Fibroblast of gingiva (primary cell): ENCODE data around the gene JMJD8.

Experiments used
- DNase-seq: peaks from one replicate; pipeline ENCODE4 v3.0.0-alpha.2; 2011; ENCODE audit warnings: low read depth

Gene JMJD8

DNA sequence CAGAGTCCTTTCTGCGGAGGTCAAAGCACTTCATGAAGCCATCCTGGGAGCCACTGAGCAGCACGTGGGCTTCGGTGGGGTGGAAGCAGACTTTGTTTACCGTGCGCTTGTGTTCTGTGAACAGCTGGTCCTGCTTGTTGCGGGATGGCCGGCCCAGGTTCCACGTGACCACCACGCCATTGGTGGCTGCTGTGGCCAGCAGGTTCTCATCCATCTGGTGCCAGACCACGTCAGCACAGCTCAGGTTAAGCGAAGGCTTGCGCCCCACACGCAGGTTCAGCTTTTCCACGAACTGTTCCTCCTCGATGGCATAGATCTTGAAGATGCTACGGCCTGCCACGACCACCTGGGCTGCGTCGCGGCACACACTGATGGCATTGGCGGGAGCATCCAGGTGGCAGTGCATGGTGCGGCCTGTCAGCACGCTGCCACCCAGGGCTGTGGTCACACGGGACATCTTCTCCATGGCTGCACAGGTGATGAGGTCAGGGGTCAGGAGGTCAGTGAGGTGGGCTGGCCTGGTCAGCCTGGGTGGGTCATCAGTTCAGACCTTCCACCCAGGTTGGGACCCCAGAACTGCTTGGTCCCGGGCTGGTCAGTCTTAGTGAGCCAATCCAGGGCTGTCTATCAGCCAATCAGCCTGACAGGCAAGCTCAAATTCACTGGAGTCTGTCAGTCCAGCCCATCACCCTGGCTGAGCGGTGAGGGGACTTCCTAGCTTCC, 5.2 kb upstream of the JMJD8 start:
- no peak for DNase-seq

DNA sequence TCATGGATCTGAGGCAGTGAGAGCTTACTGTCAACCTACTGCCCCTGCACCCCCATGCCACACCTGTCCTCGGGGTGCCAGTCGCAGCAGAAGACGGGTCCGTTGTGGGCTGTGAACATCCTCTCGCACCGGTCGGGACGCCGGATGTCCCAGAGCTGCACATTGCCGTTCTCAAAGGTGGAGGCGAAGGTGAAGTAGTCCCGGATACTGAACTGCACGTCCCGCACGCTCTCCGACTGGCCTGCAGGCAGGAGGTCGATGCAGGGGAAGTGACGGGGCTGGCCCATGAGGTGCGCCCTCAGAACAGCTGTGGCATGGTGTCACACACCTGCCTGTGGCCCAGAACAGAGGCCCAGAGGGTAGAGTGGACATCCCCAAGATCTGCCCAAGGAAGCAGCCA, 3.4 kb upstream of the JMJD8 start:
- DNase-seq, result no peak

DNA sequence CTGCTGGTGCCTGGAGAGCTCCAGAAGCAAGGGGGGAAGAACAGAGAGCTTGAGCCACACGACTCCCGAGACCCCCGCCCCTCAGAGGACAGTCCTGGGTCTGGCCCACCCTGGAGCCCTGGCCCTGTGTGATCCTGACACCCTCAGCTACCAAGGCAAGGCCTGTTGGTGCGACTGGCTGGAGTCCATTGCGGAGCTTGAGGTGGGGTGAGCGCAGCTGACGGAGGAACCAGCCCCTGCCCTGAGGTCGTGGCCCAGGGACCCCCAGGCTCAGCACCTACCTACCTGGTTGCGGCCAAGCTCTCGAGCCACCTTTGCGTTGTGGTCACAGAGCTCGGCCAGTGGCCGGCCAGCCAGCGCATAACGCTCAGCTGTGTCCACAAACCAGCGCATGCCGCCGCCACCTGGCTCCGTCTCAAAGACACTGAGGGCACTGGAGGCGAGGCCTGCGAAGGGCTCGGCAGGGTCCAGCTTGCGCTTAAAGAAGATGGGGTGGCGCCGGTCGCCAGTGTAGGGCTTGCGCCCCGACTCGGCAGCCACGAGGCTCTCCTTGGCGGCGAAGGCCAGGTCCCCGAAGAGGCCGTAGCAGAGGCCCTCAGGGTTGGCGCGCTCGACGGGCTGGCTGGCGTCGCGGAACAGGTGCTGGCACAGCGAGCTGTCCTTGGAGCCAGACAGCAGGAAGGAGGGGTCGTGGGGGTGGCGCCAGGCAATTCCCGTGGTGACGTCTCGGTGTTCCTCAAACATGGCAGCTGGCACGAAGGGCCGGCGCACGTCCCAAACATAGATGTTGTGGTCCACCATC, 2.5 kb upstream of the JMJD8 start:
- DNase-seq, result no peak

DNA sequence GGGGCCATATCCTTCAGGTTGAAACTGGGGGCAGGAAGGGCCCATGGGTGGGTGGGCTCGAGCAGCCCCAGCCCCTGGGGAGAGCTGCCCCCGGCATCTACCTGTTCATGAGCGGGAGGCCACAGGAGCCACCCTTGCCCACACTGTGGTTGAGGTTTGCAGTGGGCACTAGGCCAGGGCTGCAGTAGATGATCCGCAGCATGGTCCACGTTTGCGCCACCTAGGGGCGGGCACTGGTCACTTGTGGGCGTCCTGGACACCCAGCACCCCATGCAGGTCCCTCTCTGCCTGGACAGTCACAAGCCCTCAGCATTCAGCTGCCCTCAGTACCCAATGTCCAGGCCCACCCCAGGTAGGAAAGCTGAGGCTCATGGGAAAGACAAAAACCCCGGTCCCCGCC, 1.8 kb upstream of the JMJD8 start:
- peak; percentile 23 for DNase-seq

DNA sequence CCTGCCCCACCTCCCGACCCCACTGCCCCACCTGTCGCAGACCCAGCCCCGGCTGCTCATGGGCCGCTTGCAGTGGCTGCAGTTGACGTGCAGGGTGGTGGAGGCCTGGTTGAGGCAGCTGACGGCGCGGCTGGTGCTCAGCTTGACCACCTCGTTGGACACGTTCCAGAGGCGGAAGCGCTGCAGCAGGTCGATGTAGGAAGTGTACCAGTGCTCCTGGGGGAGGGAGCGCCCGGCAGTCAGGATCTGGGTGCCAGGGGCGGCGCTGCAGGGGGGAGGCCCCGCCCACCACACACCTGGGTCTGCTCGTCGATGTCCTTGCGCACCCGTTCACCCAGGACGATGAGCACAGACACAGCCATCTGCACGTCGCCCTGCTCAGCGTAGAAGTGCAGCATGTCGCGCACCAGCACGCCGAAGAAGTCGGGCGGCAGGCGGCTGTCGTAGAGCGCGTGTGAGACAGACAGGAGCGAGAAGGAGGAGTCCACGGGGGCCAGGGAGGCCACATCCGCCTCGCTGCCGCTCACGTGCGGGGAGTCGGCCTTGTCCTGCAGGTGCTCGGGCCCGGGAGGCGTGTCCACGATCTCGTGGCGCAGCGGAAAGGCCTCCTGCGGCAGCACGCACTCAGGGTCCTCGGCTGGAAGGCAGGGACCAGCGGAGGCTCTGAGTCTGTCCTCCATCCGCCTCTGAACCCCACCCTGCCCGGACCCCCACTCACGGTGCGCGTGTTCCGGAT, 995 bp upstream of the JMJD8 start:
- no peak for DNase-seq

DNA sequence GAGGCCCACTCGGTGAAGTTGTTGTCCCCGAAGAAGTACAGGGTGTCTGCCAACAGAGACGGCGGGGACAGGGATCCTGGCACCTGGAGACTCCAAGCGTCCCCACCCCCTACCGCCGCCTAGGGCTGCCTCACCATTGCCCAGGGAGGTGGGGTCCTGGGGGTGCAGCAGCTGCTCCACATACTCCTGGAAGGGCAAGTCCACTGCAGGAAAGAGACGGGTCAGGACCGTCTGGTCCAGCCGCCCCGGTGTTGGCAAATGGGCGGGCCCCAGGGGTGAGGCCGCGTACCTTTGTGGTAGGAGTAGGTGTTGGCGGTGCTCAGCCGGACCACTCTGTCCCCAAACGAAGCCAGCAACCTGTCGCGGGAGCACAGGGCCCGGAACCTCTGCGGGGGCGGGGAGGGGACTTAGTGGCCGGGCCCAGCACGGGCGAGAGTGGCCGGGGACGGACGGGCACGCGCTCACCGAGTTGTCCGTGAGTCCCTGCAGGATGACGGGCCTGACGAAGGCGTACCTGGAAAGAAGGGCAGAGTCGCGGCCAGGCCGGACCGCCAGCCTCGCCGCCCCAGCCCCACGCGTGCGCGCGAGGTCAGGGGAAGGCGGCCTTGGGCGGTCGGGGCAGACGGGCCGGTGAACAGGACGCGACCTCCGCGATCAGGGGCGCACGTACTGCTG, 601 bp downstream of the JMJD8 start:
- DNase-seq, result no peak

- no peak for DNase-seq
These were observed 1.4 kb downstream of the JMJD8 start for GRCh38 chr16:682493-683395.

DNA sequence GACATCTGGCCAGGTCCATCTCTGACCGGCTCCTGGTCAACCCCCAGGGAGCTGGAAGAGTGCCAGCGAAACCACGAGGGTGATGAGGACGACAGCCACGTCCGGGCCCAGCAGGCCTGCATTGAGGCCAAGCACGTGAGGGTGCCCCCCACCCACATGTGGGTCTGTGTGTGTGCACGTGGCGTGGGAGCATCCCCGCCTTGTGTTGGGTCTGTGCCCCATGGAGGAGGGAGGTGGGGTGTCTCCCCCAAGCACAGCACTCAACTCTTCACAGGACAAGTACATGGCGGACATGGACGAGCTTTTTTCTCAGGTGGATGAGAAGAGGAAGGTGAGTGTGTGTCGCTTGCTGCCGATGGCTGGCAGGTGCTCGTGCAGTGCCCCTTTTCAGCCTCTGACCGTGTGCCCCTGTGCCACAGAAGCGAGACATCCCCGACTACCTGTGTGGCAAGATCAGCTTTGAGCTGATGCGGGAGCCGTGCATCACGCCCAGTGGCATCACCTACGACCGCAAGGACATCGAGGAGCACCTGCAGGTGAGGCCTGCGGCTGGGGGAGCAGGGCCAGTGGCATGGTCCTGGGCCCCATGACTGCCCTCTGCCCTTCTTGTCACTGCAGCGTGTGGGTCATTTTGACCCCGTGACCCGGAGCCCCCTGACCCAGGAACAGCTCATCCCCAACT, 2.2 kb downstream of the JMJD8 start:
- DNase-seq, result no peak

DNA sequence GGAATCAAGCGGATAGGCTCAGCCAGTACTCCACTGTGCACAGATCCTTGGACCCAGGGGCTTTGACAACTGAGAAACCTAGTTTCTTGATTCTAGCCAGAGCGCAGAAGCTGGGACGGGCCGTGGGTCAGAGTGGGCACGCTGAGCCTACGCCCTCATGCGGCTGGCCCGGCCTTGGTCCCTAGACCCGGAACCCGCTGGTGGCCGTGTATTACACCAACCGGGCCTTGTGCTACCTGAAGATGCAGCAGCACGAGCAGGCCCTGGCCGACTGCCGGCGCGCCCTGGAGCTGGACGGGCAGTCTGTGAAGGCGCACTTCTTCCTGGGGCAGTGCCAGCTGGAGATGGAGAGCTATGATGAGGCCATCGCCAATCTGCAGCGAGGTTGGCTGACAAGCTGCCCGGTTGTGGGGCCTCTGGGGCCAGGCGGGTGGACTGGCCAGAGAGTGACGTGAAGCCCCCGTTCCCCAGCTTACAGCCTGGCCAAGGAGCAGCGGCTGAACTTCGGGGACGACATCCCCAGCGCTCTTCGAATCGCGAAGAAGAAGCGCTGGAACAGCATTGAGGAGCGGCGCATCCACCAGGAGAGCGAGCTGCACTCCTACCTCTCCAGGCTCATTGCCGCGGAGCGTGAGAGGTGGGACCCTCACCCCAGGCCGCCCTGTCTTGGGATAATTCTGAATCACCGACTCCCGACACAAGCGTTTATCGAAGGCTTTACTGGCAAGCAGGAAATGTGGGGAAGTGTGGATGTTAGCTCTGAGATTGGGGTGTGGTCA, 3.0 kb downstream of the JMJD8 start:
- peak; percentile 65 for DNase-seq

DNA sequence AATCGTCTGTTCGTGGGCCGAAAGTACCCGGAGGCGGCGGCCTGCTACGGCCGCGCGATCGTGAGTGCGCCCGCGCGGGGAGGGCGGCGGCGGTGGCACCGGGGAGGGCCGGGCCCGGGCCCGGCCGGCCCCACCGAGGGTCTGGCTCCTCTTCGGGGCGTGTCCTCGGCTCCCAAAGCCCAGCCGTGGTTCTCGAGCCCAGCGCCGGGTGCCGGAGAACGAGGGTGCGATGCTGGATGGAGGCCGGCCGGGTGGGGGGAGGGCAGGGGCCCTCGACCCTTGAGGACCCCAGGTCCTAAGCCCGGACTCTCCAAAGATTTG, 3.5 kb downstream of the JMJD8 start:
- no peak for DNase-seq

DNA sequence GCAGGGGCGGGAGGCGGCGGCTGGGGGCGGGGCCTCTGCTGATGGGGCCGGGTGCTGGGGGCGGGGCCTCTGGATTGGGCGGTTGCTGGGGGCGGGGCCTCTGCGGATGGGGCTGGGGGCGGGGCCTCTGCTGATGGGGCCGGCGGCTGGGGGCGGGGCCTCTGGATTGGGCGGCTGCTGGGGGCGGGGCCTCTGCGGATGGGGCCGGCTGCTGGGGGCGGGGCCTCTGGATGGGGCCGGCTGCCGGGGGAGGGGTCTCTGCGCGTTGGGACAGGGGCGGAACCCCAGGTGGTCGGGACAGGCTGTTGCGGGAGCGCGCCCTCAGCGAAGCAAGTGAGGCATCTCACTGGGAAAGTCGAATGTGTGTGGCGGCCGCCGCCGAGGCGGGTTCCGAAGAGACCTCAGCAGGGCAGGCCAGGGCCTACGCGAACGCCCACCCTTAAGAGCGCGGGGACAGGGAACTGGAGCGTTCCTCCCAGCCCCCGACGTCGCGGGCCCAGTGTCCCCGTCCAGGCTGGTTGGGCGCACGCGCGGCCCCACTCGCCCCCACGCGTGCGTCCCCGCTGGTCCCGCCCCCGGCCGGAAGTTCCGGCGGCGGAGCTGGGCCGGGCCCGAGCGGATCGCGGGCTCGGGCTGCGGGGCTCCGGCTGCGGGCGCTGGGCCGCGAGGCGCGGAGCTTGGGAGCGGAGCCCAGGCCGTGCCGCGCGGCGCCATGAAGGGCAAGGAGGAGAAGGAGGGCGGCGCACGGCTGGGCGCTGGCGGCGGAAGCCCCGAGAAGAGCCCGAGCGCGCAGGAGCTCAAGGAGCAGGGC, 4.1 kb downstream of the JMJD8 start, which contains the start of gene STUB1:
STUB1 (plus strand) TSS at position 597 of the 811 bp plus-strand sequence; CDS start at position 713, 116 bp downstream.
- peak; percentile 88 for DNase-seq

DNA sequence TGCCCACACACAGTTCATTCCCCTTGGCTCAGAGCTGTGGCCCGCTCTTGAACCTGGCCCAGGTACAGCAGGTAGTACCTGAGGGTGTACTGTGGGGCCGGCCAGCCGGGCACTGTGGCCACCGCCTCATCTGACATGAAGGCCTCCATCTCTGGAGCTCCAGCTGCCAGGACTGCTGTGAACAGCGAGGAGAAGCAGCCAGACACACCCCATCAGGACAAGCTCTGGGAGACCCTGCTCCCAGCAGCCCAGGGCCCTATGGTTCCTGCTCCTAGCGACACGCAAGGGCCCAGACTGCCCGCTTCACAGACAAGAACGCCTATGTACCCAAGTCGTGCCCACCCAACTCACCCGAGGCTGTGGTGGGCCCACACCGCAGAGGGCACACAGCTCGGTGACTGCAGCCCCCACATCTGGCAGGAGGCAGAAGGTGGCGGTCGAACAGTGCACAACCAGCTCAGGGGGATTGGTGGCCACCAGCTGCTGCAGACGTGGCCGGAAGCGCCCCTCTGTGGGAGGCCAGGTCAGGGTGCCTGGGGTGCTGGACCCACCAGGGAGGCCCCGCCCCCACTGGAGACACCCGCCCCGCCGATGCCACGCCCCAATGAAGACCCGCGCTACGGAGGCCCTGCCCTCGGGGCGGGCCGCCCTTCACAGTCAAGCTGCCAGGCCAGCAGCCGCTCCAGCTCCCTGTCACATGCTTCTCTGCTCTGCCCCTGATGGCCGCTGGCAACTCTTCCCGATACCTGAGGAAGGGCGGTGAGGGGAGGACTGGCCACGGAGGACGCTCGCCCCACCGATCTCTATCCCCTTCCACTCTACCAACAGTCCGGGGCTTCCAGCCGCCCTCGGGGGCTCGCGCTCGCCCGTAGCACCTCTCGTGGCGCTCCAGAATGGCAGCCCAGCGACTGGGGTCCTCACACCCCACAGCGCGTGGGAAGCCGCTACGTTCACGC, 5.0 kb downstream of the JMJD8 start:
- peak; percentile 42 for DNase-seq

DNA sequence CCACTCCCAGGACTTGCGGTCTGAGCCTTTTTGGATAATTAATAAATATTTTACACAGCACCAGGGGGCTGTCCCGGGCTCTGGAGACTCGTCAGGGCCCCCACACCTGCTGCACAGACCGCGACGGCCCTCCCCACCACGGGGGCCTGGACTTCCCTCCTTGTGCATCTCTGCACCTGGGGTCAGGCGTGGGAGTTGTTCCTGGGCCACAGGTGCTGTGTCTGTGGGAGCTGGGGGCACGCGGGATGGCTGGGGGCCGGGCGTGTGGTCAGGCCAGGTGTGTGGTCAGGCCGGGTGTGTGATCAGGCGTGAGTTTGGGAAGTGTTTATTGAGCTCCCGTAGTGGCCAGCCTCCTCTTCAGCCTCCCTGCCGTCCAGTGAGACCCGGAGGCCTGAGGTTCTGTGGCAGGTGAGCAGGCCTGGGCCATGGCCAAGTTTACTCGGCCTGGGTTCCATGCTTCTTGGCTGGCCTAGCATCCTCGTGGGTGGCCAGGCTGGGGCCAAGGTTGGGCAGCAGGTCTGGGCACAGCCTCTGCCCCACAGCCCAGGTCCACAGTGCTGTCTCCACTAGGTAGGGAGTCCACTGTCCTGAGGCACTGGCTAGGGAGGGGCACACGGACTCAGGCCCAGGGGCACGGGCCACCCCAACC, 5.8 kb downstream of the JMJD8 start:
- DNase-seq, result no peak

DNA sequence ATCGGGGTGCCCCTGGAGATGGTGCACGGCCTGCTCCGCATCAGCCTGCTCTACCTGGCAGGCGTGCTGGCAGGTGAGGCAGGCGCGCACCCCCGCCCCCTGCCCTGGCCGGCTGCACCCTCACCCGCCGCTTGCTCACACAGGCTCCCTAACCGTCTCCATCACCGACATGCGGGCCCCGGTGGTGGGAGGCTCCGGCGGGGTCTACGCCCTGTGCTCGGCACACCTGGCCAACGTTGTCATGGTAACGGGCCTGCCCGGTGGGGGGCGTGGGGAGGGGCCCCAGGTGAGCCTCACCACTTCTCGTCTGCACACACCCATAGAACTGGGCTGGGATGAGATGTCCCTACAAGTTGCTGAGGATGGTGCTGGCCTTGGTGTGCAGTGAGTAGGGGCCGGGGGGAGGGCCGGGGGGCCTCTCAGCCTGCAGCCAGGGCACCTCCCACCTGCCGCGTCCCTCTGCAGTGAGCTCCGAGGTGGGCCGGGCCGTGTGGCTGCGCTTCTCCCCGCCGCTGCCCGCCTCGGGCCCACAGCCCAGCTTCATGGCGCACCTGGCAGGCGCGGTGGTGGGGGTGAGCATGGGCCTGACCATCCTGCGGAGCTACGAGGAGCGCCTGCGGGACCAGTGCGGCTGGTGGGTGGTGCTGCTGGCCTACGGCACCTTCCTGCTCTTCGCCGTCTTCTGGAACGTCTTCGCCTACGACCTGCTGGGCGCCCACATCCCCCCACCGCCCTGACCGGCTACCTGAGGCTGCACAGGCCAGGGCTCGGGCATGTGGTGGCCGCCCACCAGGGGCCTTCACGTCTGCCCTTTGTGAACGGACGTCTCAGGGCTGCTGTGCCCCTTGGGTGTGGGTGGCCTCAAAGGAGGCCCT, 6.6 kb downstream of the JMJD8 start:
- DNase-seq, result no peak

GRCh38 chr16:676913-677312, 7.2 kb downstream of the JMJD8 start:
- DNase-seq, result no peak

DNA sequence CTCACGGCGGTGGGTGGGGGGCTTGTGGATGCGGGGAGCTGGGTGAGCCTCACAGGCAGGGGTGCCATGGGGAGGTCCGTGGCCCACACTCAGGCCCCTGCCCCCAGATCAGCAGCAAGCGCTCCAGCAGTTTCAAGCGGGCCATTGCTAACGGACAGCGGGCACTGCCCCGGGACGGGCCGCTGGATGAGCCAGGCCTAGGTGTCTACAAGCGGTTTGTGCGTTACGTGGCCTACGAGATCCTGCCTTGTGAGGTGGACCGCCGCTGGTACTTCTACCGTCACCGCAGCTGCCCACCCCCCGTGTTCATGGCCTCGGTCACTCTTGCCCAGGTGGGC, 7.6 kb downstream of the JMJD8 start:
- no peak for DNase-seq
